Spinal cord (tissue), 10 donors: ENCODE results near the gene KCP. TPM values are rescaled to one million over a fixed set of nuclear protein-coding genes. Genes with fewer than 3 reads are reported as not detected.

Source experiments
- DNase-seq, 6 donors: peaks; one replicate each; pipeline versions ENCODE4 v3.0.0 to v3.0.0-alpha.2; 2013 to 2015; ENCODE audit warnings: low spot score in 6 of 6, low read depth in 4 of 6
- H3K27ac ChIP-seq: one replicate; pipeline ENCODE4 v1.5.1; 2013; ENCODE audit warnings: low read depth, low read length, control low read depth
- H3K27me3 ChIP-seq: one replicate; pipeline ENCODE4 v1.6.1; 2013; ENCODE audit warnings: low read length; ENCODE audit not compliant: control insufficient read depth, insufficient read depth
- H3K36me3 ChIP-seq: one replicate; pipeline ENCODE4 v1.6.1; 2013; ENCODE audit warnings: low read length; ENCODE audit not compliant: control insufficient read depth, insufficient read depth
- H3K4me1 ChIP-seq: one replicate; pipeline ENCODE4 v1.6.1; 2013; ENCODE audit warnings: low read length; ENCODE audit not compliant: control insufficient read depth, insufficient read depth
- H3K4me3 ChIP-seq: one replicate; pipeline ENCODE4 v1.5.1; 2013; ENCODE audit warnings: low read depth, low read length, control low read depth
- H3K9me3 ChIP-seq: one replicate; pipeline ENCODE4 v1.6.1; 2013; ENCODE audit warnings: low read length; ENCODE audit not compliant: control insufficient read depth, insufficient read depth
- WGBS: methylation state at CpG from one replicate; pipeline ENCODE4 v1.1.5; 2013; ENCODE audit warnings: missing lambda C conversion rate; ENCODE audit not compliant: insufficient coverage; 5-methylcytosine and 5-hydroxymethylcytosine counted together
- polyA plus RNA-seq, 2 donors: library from polyadenylated mRNA; unstranded; fragments of 120-200 nt; gene quantifications; one replicate each; pipeline ENCODE4 v1.2.1, GENCODE V29; 2013; ENCODE audit not compliant: insufficient read length in 2 of 2
- total RNA-seq, 2 donors: library from RNA; depleted of rRNA in 1 of 2; stranded (reverse); fragments of 120-200 nt in 1 of 2; fragments of >200 nt in 1 of 2; gene quantifications; one replicate each; pipeline versions ENCODE4 v1.2.3 to v1.2.4, GENCODE V29; 2013 to 2014
- donor health status: healthy.

The KCP gene
- total and polyA plus RNA-seq, 4 donors: 0.40 to 2.3 (median 1.6) TPM

GRCh38 chr7:128829391-128830166, 80.9 kb downstream of the KCP start:
- 33% methylated on average over 9 of the region's 13 CpGs for WGBS
- DNase-seq: peak in 1 of 6 donors; percentile 26
- Histone ChIP-seq H3K4me3 (peak overlapping the region; percentile 24), H3K27ac (peak overlapping the region; percentile 78), H3K36me3 (peaks cover 9% of the 10 kb centered on the region), H3K27me3 (peaks cover 19% of the 10 kb centered on the region), H3K4me1 (peaks cover 62% of the 10 kb centered on the region), H3K9me3 (no peaks in the 10 kb centered on the region)

- peak in 1 of 6 donors; percentile 18 for DNase-seq
- Histone ChIP-seq H3K36me3 (peaks cover 9% of the 10 kb centered on the region), H3K27ac (peak overlapping the region; percentile 64), H3K27me3 (peaks cover 19% of the 10 kb centered on the region), H3K9me3 (no peaks in the 10 kb centered on the region), H3K4me1 (peaks cover 54% of the 10 kb centered on the region), H3K4me3 (no peak overlapping the region)
- 37% methylated on average over 8 of the region's 10 CpGs for WGBS
Measured at GRCh38 chr7:128827971-128828711, 82.4 kb downstream of the KCP start.

GRCh38 chr7:128827248-128827958, 83.1 kb downstream of the KCP start:
- no peaks in the 10 kb centered on the region for H3K9me3 ChIP-seq
- peaks cover 9% of the 10 kb centered on the region for H3K36me3 ChIP-seq
- peak in 1 of 6 donors; percentile 25 for DNase-seq
- peaks cover 46% of the 10 kb centered on the region for H3K4me1 ChIP-seq
- peak overlapping the region; percentile 64 for H3K27ac ChIP-seq
- WGBS: 56% methylated on average over 16 of the region's 17 CpGs
- H3K4me3 ChIP-seq: no peak overlapping the region
- H3K27me3 ChIP-seq: peaks cover 19% of the 10 kb centered on the region

GRCh38 chr7:128826916-128827247, 83.6 kb downstream of the KCP start:
- WGBS: no CpG with 5 or more reads among the region's 1 CpG
- no peak overlapping the region for H3K27ac ChIP-seq
- H3K9me3 ChIP-seq: no peaks in the 10 kb centered on the region
- peaks cover 41% of the 10 kb centered on the region for H3K4me1 ChIP-seq
- no peak overlapping the region for H3K4me3 ChIP-seq
- peaks cover 19% of the 10 kb centered on the region for H3K27me3 ChIP-seq
- peaks cover 12% of the 10 kb centered on the region for H3K36me3 ChIP-seq
- DNase-seq: no peak

Other genes starting within 250 kb of the KCP start
- 1 to 10 TPM in 1 of 2 donors, under 1 TPM in 1; 0.50 to 2.6 TPM for gene GARIN1A, start 238.4 kb downstream of the KCP start, total RNA-seq
- 1 to 10 TPM; 3.1 to 5.4 TPM for gene GARIN1A, start 238.4 kb downstream of the KCP start, polyA plus RNA-seq
- gene CALU, start 171.3 kb downstream of the KCP start, total RNA-seq: 100 to 1,000 TPM; 127 to 199 TPM
- gene CALU, start 171.3 kb downstream of the KCP start, polyA plus RNA-seq: 10 to 100 TPM; 86.8 to 89.6 TPM
- under 1 TPM in 1 of 2 donors, not detected in 1; 0.28 TPM for gene OPN1SW, start 134.9 kb downstream of the KCP start, total RNA-seq
- 1 to 10 TPM; 2.0 to 2.3 TPM for gene OPN1SW, start 134.9 kb downstream of the KCP start, polyA plus RNA-seq
- gene CCDC136, start 118.7 kb downstream of the KCP start, total RNA-seq: 10 to 100 TPM; 53.9 to 66.6 TPM
- gene CCDC136, start 118.7 kb downstream of the KCP start, polyA plus RNA-seq: 100 to 1,000 TPM; 193 to 220 TPM
- gene FLNC, start 80.3 kb downstream of the KCP start, total RNA-seq: 100 to 1,000 TPM in 1 of 2 donors, 10 to 100 TPM in 1; 77.8 to 125 TPM
- 100 to 1,000 TPM; 152 to 187 TPM for gene FLNC, start 80.3 kb downstream of the KCP start, polyA plus RNA-seq
- gene ATP6V1F, start 47.9 kb downstream of the KCP start, total RNA-seq: 100 to 1,000 TPM in 1 of 2 donors, 10 to 100 TPM in 1; 82.8 to 147 TPM
- gene ATP6V1F, start 47.9 kb downstream of the KCP start, polyA plus RNA-seq: 100 to 1,000 TPM; 249 to 261 TPM
- 1 to 10 TPM; 5.0 to 6.1 TPM for gene IRF5, start 27.2 kb upstream of the KCP start, total RNA-seq
- 1 to 10 TPM; 6.5 to 7.7 TPM for gene IRF5, start 27.2 kb upstream of the KCP start, polyA plus RNA-seq
- gene TNPO3, start 144.4 kb upstream of the KCP start, total RNA-seq: 10 to 100 TPM; 42.4 to 56.8 TPM
- gene TNPO3, start 144.4 kb upstream of the KCP start, polyA plus RNA-seq: 10 to 100 TPM; 41.6 to 46.9 TPM
- 10 to 100 TPM; 16.4 to 17.4 TPM for gene TSPAN33, start 234.0 kb upstream of the KCP start, total RNA-seq
- gene TSPAN33, start 234.0 kb upstream of the KCP start, polyA plus RNA-seq: 10 to 100 TPM; 19.7 to 24.8 TPM